HUES6 (cell line): ENCODE measurements around the gene AKAP6.

Experiments
- H3K27ac ChIP-seq: 2 replicates; pipeline ENCODE4 v1.7.0; 2013; ENCODE audit warnings: low read depth, mild to moderate bottlenecking, low read length, inconsistent platforms
- H3K27me3 ChIP-seq: 2 replicates; pipeline ENCODE4 v1.6.1; 2013; ENCODE audit warnings: low read length; ENCODE audit not compliant: control insufficient read depth, insufficient read depth
- H3K36me3 ChIP-seq: 2 replicates; pipeline ENCODE4 v1.6.1; 2013; ENCODE audit warnings: low read length; ENCODE audit not compliant: control insufficient read depth, insufficient read depth
- H3K4me1 ChIP-seq: 2 replicates; pipeline ENCODE4 v1.6.1; 2013; ENCODE audit warnings: low read length; ENCODE audit not compliant: control insufficient read depth, insufficient read depth
- H3K4me3 ChIP-seq: 2 replicates; pipeline ENCODE4 v1.5.1; 2013; ENCODE audit warnings: low read depth, low read length
- H3K9ac ChIP-seq: one replicate; pipeline ENCODE4 v1.6.1; 2013; ENCODE audit warnings: mild to moderate bottlenecking, low read length
- H3K9me3 ChIP-seq: 2 replicates; pipeline ENCODE4 v1.6.1; 2013; ENCODE audit warnings: low read depth, low read length; ENCODE audit not compliant: control insufficient read depth, insufficient read depth

AKAP6 gene

GRCh38 chr14:32883188-32883587 is 554.1 kb downstream of the AKAP6 start:
- no peak overlapping the region for H3K27ac ChIP-seq
- H3K9ac ChIP-seq = no peak overlapping the region
- H3K4me1 ChIP-seq = no peaks in the 10 kb centered on the region
- H3K9me3 ChIP-seq = no peaks in the 10 kb centered on the region
- H3K36me3 ChIP-seq = no peaks in the 10 kb centered on the region
- H3K27me3 ChIP-seq = no peaks in the 10 kb centered on the region
- H3K4me3 ChIP-seq = no peak overlapping the region
